ENCODE data around the gene ELOVL6.
A peak's percentile ranks its signal among the peaks of the same experiment; 100 is the strongest.
"Not testable (repeated sequence)": the region's sequence is repeated elsewhere in the genome, so short reads cannot be mapped to it uniquely, and the experiment has no call there.

ELOVL6 gene

DNA sequence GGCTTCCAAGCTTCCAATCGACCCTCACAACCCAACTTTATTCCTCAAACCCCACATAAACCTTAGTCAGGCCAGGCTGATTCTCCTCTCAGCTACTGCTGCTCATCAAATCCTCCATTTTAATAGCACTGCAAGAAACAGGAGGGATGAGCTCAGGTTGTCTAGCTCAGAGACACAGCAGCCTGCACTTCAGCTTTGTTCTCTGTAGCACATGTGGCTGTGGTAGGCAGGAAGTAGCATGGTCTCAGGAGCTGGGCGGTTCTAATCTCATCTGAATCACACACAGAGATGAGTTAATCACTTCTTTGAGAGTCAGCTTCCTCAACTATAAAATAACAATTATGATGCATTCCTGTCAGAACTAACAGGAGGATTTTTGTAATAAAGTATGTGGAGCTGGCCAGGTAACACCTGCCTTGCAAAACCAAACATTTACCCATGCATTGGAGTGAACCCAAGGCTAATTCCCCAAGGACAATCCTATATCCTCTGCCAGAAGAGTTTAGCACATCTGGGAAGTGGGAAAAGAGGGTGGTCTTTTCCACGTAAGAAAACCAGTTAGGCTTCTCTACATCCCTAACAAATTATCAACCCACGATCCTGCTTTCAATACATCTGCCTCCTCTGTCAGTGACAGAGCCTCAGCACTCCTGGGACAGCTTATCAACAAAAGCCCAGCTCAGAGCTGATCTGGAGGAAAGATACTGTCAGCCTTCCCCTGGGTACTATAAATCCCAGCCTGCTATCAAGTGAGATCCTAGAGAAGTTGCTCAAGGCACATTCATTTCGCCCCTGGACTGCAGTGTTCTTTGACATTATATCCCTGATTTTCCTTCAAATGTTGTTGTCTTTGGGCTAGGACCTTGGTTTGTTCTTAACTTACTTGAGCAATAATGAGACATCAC is 32.8 kb downstream of the ELOVL6 start:
- no peak overlapping the region for H3K4me3 ChIP-seq (ENCODE audit: low read depth, low read length)
- peak; percentile 47 for DNase-seq (ENCODE audit: low read depth)

DNA sequence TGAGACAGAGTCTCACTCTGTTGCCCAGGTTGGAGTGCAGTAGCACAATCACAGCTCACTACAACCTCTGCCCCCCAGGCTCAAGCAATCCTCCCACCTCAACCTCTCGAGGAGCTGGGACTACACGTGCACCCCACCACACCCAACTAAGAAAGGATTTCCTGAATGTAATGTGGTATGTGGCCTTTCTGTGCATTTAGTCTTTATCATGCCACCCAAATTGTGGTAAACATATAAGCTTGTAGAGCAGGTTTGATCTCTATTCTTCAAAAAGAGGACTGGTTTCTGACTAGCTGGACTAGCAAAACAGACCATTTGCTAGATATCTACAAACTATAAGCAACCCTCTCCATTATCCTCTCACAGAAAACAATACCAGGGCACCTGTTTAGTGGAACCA is 33.6 kb downstream of the ELOVL6 start:
- H3K4me3 ChIP-seq (ENCODE audit: low read depth, low read length) = no peak overlapping the region

DNA sequence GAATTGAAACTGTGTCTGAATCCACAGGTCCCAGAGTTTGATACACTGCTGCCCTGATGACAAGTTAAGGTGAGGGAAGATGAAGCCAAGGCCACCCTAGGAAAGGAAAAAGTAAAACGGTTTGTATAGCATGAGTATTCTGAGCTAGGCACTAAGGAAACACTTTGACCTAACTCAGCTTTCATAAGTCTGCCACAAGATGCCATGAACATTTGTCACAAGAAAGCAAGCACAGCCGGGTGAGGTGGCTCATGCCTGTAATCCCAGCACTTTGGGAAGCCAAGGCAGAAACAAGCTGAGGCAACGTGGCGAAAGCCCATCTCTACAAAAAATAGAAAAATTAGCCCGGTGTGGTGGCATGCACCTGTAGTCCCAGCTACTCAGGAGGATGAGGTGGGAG is 34.2 kb downstream of the ELOVL6 start:
- H3K4me3 ChIP-seq (ENCODE audit: low read depth, low read length) = no peak overlapping the region
- DNase-seq (ENCODE audit: low read depth) = peak; percentile 14

More for the DNA sequence above, 33.6 kb downstream of the ELOVL6 start:
- no peak for DNase-seq (ENCODE audit: low read depth)

DNA sequence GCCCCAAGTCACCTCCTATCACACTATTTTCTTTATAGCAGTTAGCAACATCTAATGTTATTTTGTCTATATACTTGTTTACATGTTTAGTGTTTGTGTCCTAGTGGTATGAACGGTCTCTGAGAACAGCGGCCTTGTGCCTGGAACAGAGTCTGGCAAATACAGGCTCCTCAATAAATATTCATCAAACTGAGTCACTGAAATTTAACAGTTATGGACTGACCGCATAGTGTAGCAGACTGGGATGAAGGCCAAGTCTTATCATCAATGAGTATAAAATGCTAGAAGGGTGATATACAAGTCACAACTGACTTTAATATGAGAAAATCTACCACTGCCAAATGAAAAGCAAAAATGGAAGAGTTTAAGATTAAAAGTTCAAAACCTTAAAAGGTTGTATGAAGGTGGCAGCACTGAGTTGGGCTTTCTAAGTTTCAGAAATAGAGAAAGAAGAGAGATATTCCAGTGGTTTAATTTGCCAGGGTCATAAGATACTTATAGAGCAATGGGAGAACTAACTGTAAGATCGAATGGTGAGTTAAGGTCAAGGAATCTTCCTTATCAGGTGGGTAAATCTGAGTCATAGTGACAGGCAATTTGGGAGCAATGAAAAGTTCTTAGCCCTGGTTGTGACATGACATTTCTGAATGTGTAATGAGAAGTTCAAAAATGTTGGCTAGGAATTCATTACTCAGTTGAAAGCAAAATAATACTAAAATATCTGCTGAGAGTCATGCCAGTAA is 34.9 kb downstream of the ELOVL6 start:
- no peak overlapping the region for H3K4me3 ChIP-seq (ENCODE audit: low read depth, low read length)
- peak; percentile 16 for DNase-seq (ENCODE audit: low read depth)

DNA sequence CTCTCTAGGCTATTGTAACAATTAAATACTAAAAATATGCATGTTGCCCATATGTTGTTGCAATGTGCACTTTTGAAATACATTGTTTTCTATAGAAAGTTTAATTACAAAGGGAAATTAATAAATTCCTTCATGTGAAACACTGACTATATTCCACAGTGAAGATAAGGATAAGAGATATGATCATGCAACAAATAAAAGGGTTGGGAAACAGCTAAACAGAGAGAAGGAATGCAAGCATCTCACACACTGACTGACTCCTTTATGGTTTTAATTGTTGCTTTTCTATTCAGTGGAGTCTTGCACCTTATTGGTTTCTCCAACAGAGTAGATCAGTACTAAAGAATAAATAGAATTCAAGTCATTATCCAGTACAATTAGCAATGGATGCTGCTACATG is 37.8 kb downstream of the ELOVL6 start:
- no peak overlapping the region for H3K4me3 ChIP-seq (ENCODE audit: low read depth, low read length)
- DNase-seq (ENCODE audit: low read depth) = no peak

DNA sequence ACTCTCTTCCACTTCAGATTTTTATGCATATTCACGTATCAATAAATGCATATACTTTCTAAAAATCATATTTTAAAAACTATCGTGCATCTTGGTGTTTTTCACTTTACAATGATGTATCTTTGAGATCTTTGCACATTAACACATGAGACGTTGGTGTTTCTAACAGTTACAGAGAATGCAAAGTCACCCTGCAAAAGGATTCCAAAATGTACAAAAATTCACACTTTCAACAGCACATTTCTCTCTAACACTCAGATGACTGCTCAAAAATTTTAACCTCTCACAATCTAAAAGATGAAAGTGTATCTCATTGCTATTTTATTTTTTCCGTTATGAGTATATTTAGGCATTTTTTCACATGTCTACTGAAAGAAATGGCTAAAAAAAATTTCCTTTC is 38.9 kb downstream of the ELOVL6 start:
- H3K4me3 ChIP-seq (ENCODE audit: low read depth, low read length) = no peak overlapping the region
- no peak for DNase-seq (ENCODE audit: low read depth)

DNA sequence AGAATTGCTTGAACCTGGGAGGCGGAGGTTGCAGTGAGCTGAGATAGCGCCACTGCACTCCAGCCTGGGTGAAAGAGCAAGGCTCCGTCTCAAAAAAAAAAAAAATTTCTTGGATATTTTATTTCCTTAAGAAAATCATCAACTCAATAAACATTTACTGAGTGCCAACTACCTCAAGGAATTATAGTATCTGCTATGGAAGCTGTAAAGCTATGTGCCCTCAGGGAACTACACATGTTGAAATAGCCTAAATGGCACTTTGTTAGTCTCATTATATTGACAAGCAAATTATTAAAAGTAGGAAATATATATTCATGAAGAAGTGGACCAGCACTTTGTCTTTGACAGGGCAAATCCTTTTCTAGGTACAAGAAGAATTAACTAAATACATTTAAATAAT is 40.8 kb downstream of the ELOVL6 start:
- H3K4me3 ChIP-seq (ENCODE audit: low read depth, low read length) = no peak overlapping the region
- no peak for DNase-seq (ENCODE audit: low read depth)

DNA sequence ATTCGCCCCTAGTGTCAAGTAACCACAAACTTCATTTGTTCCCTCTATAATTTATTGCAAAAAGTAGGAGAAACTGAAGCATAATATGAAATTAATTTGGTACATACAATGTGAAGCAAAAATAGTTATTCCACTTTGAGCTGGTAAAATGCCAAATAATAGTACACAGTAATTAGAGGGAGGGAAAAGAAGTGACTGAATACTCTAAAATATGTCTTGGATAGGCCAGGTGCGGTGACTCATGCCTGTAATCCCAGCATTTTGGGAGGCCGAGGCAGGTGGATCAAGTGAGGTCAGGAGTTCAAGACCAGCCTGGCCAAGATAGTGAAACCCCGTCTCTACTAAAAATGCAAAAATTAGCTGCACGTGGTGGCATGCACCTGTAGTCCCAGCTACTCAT is 41.2 kb downstream of the ELOVL6 start:
- DNase-seq (ENCODE audit: low read depth); H3K4me3 ChIP-seq (ENCODE audit: low read depth, low read length): not testable (repeated sequence)

DNA sequence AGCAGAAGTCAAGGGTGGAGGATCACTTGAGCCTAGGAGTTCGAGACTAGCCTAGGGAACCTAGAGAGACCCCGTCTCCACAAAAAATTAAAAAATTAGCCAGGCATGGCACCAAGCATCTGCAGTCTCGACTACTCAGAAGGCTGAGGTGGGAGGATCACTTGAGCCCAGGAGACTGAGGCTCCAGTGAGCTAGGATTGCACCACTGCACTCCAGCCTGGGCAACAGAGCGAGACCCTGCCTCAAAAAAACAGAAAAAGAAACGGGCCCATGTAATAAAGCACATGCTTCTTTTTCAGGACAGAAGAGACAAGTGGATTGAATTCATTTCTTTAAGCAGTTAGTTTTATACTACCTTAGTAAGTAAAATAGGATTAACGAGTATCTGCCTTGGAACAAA is 42.0 kb downstream of the ELOVL6 start:
- DNase-seq (ENCODE audit: low read depth) = no peak
- no peak overlapping the region for H3K4me3 ChIP-seq (ENCODE audit: low read depth, low read length)

DNA sequence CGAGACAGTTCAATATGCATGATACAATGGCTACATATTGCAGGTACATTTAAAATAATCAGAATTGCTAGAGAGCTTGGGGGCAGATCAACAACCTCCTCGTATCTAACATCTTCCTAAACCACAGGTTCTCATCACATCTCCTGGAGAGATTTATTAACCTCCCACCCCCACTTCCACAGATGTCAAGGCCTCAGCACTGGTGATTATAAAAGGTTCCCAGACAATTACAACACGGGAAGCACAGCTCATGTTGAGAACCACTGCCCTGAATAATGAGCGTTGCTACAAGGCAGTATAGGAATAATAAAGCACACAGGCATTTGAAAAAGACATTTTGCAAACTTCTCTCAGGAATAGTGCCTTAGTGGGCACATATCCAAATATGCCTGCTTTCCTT is 42.8 kb downstream of the ELOVL6 start:
- peak; percentile 32 for DNase-seq (ENCODE audit: low read depth)
- H3K4me3 ChIP-seq (ENCODE audit: low read depth, low read length) = no peak overlapping the region

DNA sequence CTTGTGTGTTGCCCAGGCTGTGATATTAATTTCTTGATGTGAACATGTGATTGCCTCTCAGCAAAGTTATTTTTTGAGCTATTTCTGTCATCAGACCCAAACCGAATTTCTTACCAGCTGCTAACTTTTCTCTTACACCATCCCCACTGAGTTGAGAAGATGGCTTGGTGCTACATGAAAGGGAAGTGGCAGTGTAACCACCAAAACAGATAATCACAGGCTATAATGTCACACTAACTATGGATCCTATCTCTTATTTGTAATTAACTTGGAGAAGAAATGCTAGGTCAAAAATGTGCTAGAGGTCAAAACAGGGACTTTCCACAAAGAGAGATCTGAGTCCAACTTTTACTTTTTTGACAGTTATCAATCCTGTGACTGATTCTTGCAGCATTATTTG is 43.8 kb downstream of the ELOVL6 start:
- no peak for DNase-seq (ENCODE audit: low read depth)
- H3K4me3 ChIP-seq (ENCODE audit: low read depth, low read length) = no peak overlapping the region

DNA sequence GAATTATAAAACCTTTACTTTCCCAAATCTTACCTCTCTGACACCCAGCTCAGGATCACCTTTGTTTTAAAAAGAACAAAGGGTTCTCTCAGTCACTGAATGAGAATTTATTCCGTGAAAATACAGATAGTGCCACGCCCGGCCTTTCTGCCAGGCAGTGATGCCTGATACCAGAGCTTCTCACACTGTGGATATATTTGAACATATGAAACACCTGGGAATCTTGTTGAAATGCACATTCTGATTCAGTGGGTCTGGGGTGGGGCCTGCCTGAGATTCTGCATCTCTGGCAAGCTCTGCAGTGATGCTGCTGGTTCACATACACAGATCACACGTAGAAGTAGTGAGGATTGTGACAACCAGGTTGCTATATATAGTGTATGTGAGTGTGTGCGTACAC is 46.0 kb downstream of the ELOVL6 start:
- DNase-seq (ENCODE audit: low read depth) = no peak

DNA sequence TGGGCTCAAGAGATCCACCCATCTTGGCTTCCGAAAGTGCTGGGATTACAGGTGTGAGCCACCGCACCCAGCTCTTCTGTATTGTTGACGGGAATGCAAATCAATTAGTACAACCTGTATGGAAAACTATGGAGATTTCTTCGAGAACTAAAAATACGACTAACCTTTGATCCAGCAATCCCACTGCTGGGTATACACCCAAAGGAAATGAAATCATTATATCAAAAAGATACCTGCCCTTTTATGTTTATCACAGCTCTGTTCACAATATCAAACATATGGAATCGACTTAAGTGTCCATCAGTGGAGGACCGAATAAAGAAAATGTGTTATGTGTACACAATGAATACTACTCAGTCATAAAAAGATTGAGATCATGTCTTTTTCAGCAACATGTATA is 49.3 kb downstream of the ELOVL6 start:
- H3K4me3 ChIP-seq (ENCODE audit: low read depth, low read length) = no peak overlapping the region
- DNase-seq (ENCODE audit: low read depth) = no peak

More for the DNA sequence above, 46.0 kb downstream of the ELOVL6 start:
- H3K4me3 ChIP-seq (ENCODE audit: low read depth, low read length) = no peak overlapping the region

DNA sequence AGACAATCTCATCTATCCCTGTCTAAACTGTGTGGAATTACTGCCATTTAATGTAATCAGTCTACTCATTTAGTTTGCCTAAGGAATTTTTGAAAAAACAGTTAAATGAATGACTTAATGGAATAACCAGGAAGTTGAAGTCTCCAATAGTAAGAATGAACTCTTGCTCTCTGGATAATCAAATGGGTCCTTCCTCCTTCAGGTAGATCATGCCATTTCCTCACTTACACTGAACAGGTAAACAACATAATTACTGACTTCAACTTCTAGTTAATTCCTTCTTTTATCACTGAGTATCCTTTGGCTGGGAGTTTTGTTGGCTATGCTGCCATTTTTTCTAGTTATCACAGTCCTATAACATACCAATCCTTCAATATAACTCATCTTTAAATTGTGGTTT is 56.0 kb downstream of the ELOVL6 start:
- H3K4me3 ChIP-seq (ENCODE audit: low read depth, low read length) = no peak overlapping the region

DNA sequence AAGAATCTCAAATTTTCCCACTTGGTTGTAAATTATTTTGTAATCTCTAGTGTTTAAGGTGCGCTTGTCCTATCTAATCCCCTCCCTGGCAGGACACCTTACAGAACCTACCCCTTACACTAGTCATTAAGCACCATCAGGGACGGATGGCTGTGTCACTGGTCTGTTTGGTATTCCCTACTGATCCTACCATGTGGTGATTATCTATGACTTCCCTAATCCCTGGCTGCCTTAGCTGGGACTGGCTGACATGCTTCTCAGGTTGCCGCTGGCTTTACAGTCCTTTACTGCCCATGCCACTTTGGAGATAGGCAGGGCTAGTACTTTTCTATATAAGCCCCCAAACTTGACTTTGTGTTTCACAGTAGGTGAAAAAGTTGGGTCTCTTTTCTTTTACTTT is 58.6 kb downstream of the ELOVL6 start:
- no peak overlapping the region for H3K4me3 ChIP-seq (ENCODE audit: low read depth, low read length)
- no peak for DNase-seq (ENCODE audit: low read depth)

More for the DNA sequence above, 56.0 kb downstream of the ELOVL6 start:
- no peak for DNase-seq (ENCODE audit: low read depth)

DNA sequence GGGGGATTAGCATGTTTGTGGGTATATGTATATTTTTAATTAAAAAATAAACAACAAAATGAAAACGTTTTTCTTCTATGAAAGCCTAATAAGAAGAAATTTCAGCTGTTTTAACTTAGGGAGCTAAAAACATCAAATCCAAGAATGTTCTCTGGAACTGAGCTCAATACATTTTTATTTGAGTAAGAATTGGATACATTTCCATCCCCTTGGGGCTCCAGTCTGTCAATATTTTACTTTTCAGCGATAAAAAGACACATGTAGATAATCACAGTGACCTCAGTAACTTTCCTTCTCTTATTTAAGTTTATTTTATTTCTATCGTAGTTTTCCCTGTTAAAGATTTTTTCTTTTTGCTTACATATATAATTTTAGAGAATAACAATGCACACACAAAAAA is 59.3 kb downstream of the ELOVL6 start:
- DNase-seq (ENCODE audit: low read depth) = no peak
- H3K4me3 ChIP-seq (ENCODE audit: low read depth, low read length) = no peak overlapping the region

DNA sequence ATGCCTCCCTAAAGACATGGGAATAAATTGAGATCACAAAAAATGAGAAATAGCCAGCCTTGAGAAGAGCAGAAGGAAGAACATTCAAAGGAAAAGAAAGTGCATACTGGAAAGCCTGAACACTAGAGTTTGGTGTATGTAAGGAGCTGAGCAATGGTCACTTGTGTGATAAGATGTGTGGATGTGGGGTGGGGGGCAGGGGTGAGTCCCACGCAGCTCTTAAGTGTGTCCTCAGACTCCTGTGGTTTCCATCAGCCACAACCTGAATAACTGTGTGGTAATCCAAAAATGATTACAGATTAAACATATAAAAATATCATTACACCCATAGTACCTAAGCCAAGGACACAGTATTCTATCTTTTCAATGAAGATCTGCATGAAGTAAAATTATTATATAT is 59.9 kb downstream of the ELOVL6 start:
- DNase-seq (ENCODE audit: low read depth) = no peak
- H3K4me3 ChIP-seq (ENCODE audit: low read depth, low read length) = no peak overlapping the region

DNA sequence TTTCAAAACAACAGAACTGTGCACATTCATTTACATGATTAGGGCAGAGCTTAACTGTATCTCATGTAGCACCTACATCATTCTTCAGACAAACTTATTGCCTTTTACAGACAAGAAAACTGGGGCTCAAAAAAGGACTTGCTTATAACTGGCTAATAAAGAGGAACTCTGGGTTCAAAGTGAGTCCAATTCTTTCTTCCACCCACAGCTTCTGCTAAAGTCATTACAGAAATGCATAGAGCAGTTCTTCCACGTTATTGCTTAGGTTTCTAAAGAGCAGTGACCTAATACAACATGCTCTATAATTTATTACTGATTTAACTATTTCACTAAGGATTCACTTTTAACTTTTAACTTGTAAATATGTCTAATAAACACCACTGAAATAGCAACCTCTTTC is 60.6 kb downstream of the ELOVL6 start:
- no peak overlapping the region for H3K4me3 ChIP-seq (ENCODE audit: low read depth, low read length)
- DNase-seq (ENCODE audit: low read depth) = no peak

DNA sequence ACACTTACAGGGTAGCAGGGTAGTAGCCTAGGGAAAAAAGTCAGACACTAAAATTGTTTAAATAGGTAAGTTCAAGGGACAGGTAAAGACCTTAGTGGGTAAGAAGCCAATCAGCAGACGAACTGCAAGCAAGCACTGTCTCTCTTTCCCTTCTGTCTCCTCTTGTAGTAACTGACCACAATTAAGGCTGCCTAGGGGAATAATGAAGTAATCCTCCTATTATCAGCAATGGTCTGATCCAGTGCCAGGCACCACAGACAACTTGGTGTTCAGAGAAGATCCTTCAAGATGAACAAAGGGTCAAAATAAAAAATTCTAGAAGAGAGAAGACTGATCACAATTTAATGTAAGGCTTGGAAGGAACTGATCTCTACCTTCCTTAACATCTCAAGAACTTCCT is 62.9 kb downstream of the ELOVL6 start:
- no peak for DNase-seq (ENCODE audit: low read depth)
- H3K4me3 ChIP-seq (ENCODE audit: low read depth, low read length) = no peak overlapping the region

DNA sequence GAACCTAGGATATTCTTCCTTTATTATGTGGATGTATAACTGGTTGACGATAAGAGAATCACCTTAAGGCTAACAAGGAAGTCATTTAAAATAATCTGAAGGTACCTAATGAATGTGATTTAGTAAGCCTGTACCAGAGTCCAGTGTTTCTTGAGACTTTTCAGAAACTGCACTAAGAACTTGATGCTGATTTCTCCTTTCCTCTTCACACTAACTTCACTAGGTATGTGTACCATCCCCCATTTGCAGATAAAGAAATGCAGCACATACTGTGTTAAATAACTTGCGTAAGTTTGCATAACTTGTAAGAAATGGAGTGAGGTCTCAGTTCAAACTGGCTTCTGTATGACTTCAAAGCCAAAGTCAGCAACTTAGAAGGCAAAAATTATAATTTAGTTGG is 63.3 kb downstream of the ELOVL6 start:
- DNase-seq (ENCODE audit: low read depth) = no peak
- H3K4me3 ChIP-seq (ENCODE audit: low read depth, low read length) = no peak overlapping the region
